ENCODE measurements around the gene SEC24C.

DNA sequence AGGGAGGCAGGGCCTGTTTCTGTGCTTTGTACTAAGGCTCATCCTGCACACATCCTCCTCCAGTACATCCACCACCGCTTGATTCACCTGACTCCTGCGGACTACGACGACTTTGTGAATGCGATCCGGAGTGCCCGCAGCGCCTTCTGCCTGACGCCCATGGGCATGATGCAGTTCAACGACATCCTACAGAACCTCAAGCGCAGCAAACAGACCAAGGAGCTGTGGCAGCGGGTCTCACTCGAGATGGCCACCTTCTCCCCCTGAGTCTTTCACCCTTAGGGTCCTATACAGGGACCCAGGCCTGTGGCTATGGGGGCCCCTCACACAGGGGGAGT is 57.0 kb downstream of the SEC24C start:
- TF ChIP-seq, protein P1, sequence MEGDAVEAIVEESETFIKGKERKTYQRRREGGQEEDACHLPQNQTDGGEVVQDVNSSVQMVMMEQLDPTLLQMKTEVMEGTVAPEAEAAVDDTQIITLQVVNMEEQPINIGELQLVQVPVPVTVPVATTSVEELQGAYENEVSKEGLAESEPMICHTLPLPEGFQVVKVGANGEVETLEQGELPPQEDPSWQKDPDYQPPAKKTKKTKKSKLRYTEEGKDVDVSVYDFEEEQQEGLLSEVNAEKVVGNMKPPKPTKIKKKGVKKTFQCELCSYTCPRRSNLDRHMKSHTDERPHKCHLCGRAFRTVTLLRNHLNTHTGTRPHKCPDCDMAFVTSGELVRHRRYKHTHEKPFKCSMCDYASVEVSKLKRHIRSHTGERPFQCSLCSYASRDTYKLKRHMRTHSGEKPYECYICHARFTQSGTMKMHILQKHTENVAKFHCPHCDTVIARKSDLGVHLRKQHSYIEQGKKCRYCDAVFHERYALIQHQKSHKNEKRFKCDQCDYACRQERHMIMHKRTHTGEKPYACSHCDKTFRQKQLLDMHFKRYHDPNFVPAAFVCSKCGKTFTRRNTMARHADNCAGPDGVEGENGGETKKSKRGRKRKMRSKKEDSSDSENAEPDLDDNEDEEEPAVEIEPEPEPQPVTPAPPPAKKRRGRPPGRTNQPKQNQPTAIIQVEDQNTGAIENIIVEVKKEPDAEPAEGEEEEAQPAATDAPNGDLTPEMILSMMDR (IDR thresholded peaks at IDR 0.05): no peak
- TF ChIP-seq POLR2A (IDR thresholded peaks at IDR 0.05): no peak

Measured in thyroid gland (tissue), 4 donors.